Choroid plexus epithelial cell (primary cell): Measurements from ENCODE around the gene SH3RF1.

Experiments
- DNase-seq: peaks from one replicate; pipeline ENCODE4 v3.0.0-alpha.2; 2010; ENCODE audit warnings: low read depth
- H3K4me3 ChIP-seq: 2 replicates; pipeline ENCODE4 v1.5.1; 2011; ENCODE audit warnings: low read depth, mild to moderate bottlenecking, control low read depth, low read length, moderate library complexity
- CTCF ChIP-seq: conservative IDR thresholded peaks from 2 replicates; pipeline ENCODE4 v1.5.1; 2011; ENCODE audit warnings: low read depth, mild to moderate bottlenecking, control low read depth, inconsistent platforms, low read length, moderate library complexity

The SH3RF1 gene

GRCh38 chr4:169236873-169237626, 33.7 kb downstream of the SH3RF1 start:
- no peak overlapping the region for H3K4me3 ChIP-seq
- TF ChIP-seq CTCF: no peak
- DNase-seq: no peak

GRCh38 chr4:169236078-169236477, 34.7 kb downstream of the SH3RF1 start:
- no peak for TF ChIP-seq CTCF
- no peak overlapping the region for H3K4me3 ChIP-seq
- DNase-seq: no peak

GRCh38 chr4:169234137-169234855, 36.5 kb downstream of the SH3RF1 start:
- TF ChIP-seq CTCF: no peak
- no peak for DNase-seq
- H3K4me3 ChIP-seq: no peak overlapping the region

GRCh38 chr4:169233691-169234090, 37.1 kb downstream of the SH3RF1 start:
- no peak for TF ChIP-seq CTCF
- H3K4me3 ChIP-seq: no peak overlapping the region
- no peak for DNase-seq

- TF ChIP-seq CTCF: no peak
- H3K4me3 ChIP-seq: no peak overlapping the region
- no peak for DNase-seq
Measured at GRCh38 chr4:169231647-169232262, 39.0 kb downstream of the SH3RF1 start.

- DNase-seq: peak; percentile 96
- TF ChIP-seq CTCF: no peak
- no peak overlapping the region for H3K4me3 ChIP-seq
Measured at GRCh38 chr4:169229571-169230028, 41.2 kb downstream of the SH3RF1 start.
